ENCODE measurements around the gene CHPF. TPM values are rescaled to one million over a fixed set of nuclear protein-coding genes. Genes with fewer than 3 reads are reported as not detected.

The CHPF gene
- total RNA-seq, 2 experiments from 2014 or later, result 24.1 to 33.0 TPM

- CTCF ChIA-PET (ENCODE audit: unreplicated experiment), result no interaction called here
- Histone ChIP-seq H3K9me3 (ENCODE audit: low read length) (no peaks in the 10 kb centered on the region), H3K9me2 (ENCODE audit: insufficient read depth, low read length) (no peaks in the 10 kb centered on the region), H3K27ac (ENCODE audit: low read depth, low read length, poor library complexity, severe bottlenecking) (no peak within 1 kb of the TSS), H3K4me3 (ENCODE audit: low read depth, low read length, poor library complexity, severe bottlenecking) (no peak within 1 kb of the TSS), H3K79me2 (ENCODE audit: insufficient read depth, low read depth, low read length) (no peaks in the 10 kb centered on the region), H4K20me1 (ENCODE audit: insufficient read depth, low read length) (no peaks in the 10 kb centered on the region), H3K36me3 (ENCODE audit: insufficient read depth, low read length) (no peaks in the 10 kb centered on the region), H3K4me2 (ENCODE audit: low read length) (no peak within 1 kb of the TSS), H3K4me1 (ENCODE audit: insufficient read depth, low read length, poor library complexity, severe bottlenecking) (no peaks in the 10 kb centered on the region), H2AFZ (ENCODE audit: low read length) (no peak within 1 kb of the TSS)
- no TSS peak for BruUV-seq (replicated peaks)
- POLR2A ChIA-PET, result no interaction called here
- DNase-seq (ENCODE audit: low spot score), result no peak
- TF ChIP-seq EZH2phosphoT487 (IDR thresholded peaks at IDR 0.05; ENCODE audit: borderline replicate concordance, low read depth, low read length) (no peak), CTCF (conservative IDR thresholded peaks at IDR 0.05; ENCODE audit: low read length) (no peak)
- intact Hi-C loops (cut with micrococcal nuclease; ENCODE audit: unreplicated experiment), result no loop called here
Measured at GRCh38 chr2:219571311-219572236, 28.0 kb upstream of the CHPF start, which contains the start of gene OBSL1. Gene OBSL1, minus strand, starts transcription at chr2:219571539. Its CDS starts 307 bp downstream, at chr2:219571232.

GRCh38 chr2:219570924-219571310 is 27.3 kb upstream of the CHPF start:
- Histone ChIP-seq H3K79me2 (ENCODE audit: insufficient read depth, low read depth, low read length) (no peaks in the 10 kb centered on the region), H4K20me1 (ENCODE audit: insufficient read depth, low read length) (no peaks in the 10 kb centered on the region), H3K4me2 (ENCODE audit: low read length) (no peak overlapping the region), H3K36me3 (ENCODE audit: insufficient read depth, low read length) (no peaks in the 10 kb centered on the region), H3K4me3 (ENCODE audit: low read depth, low read length, poor library complexity, severe bottlenecking) (no peak overlapping the region), H3K9me2 (ENCODE audit: insufficient read depth, low read length) (no peaks in the 10 kb centered on the region), H3K9me3 (ENCODE audit: low read length) (no peaks in the 10 kb centered on the region), H2AFZ (ENCODE audit: low read length) (no peak overlapping the region), H3K27ac (ENCODE audit: low read depth, low read length, poor library complexity, severe bottlenecking) (no peak overlapping the region), H3K4me1 (ENCODE audit: insufficient read depth, low read length, poor library complexity, severe bottlenecking) (no peaks in the 10 kb centered on the region)
- BruUV-seq (replicated peaks), result no TSS peak
- DNase-seq (ENCODE audit: low spot score), result no peak
- ChIA-PET POLR2A (no interaction called here), CTCF (ENCODE audit: unreplicated experiment) (no interaction called here)
- no peak for TF ChIP-seq CTCF (conservative IDR thresholded peaks at IDR 0.05; ENCODE audit: low read length)
- TF ChIP-seq EZH2phosphoT487 (IDR thresholded peaks at IDR 0.05; ENCODE audit: borderline replicate concordance, low read depth, low read length), result no peak
- intact Hi-C loops (cut with micrococcal nuclease; ENCODE audit: unreplicated experiment), result no loop called here

Data from OCI-LY7 (cell line).